ENCODE measurements around the gene GAPVD1. TPM values are rescaled to one million over a fixed set of nuclear protein-coding genes. Genes with fewer than 3 reads are reported as not detected.
A peak's percentile ranks its signal among the peaks of the same experiment; 100 is the strongest.
"Not testable (repeated sequence)": the region's sequence is repeated elsewhere in the genome, so short reads cannot be mapped to it uniquely, and the experiment has no call there.

GAPVD1 gene
- total RNA-seq, 1 donor from 2014 or later = 50.0 TPM

- no peak for DNase-seq (ENCODE audit: low read depth)
These were observed 17.8 kb upstream of the GAPVD1 start for GRCh38 chr9:125243792-125244260.

GRCh38 chr9:125246261-125246667, 15.4 kb upstream of the GAPVD1 start:
- no peak for DNase-seq (ENCODE audit: low read depth)

GRCh38 chr9:125254231-125254630, 7.4 kb upstream of the GAPVD1 start:
- DNase-seq (ENCODE audit: low read depth) = no peak

GRCh38 chr9:125255781-125256391, 5.7 kb upstream of the GAPVD1 start:
- no peak for DNase-seq (ENCODE audit: low read depth)

- DNase-seq (ENCODE audit: low read depth) = no peak
These were observed 3.4 kb upstream of the GAPVD1 start for GRCh38 chr9:125258160-125258785.

GRCh38 chr9:125258832-125259534, 2.6 kb upstream of the GAPVD1 start:
- DNase-seq (ENCODE audit: low read depth) = no peak

- no peak for DNase-seq (ENCODE audit: low read depth)
These were observed 1.1 kb upstream of the GAPVD1 start for GRCh38 chr9:125260561-125260960.

GRCh38 chr9:125262294-125262991, 817 bp downstream of the GAPVD1 start:
- DNase-seq (ENCODE audit: low read depth) = no peak

GRCh38 chr9:125264068-125264467, 2.4 kb downstream of the GAPVD1 start:
- not testable (repeated sequence) for DNase-seq (ENCODE audit: low read depth)

GRCh38 chr9:125268394-125269013, 6.9 kb downstream of the GAPVD1 start:
- no peak for DNase-seq (ENCODE audit: low read depth)

GRCh38 chr9:125269014-125269397, 7.4 kb downstream of the GAPVD1 start:
- DNase-seq (ENCODE audit: low read depth) = no peak

- DNase-seq (ENCODE audit: low read depth) = no peak
These were observed 9.5 kb downstream of the GAPVD1 start for GRCh38 chr9:125271081-125271480.

- DNase-seq (ENCODE audit: low read depth) = peak; percentile 38
These were observed 11.1 kb downstream of the GAPVD1 start for GRCh38 chr9:125272697-125273096.

- DNase-seq (ENCODE audit: low read depth) = no peak
These were observed 15.1 kb downstream of the GAPVD1 start for GRCh38 chr9:125276771-125277170.

- DNase-seq (ENCODE audit: low read depth) = peak; percentile 63
These were observed 15.8 kb downstream of the GAPVD1 start for GRCh38 chr9:125277411-125277810.

GRCh38 chr9:125280945-125281344, 19.3 kb downstream of the GAPVD1 start:
- DNase-seq (ENCODE audit: low read depth) = no peak

GRCh38 chr9:125284855-125285254, 23.2 kb downstream of the GAPVD1 start:
- DNase-seq (ENCODE audit: low read depth) = no peak

GRCh38 chr9:125286935-125287433, 25.4 kb downstream of the GAPVD1 start:
- not testable (repeated sequence) for DNase-seq (ENCODE audit: low read depth)

- peak; percentile 79 for DNase-seq (ENCODE audit: low read depth)
These were observed 31.5 kb downstream of the GAPVD1 start for GRCh38 chr9:125293134-125293533.

GRCh38 chr9:125295657-125296056, 34.0 kb downstream of the GAPVD1 start:
- DNase-seq (ENCODE audit: low read depth) = no peak

GRCh38 chr9:125296843-125297372, 35.3 kb downstream of the GAPVD1 start:
- no peak for DNase-seq (ENCODE audit: low read depth)
